ENCODE data around the gene QPRT.
"Not testable (repeated sequence)": the region's sequence is repeated elsewhere in the genome, so short reads cannot be mapped to it uniquely, and the experiment has no call there.

QPRT gene

GRCh38 chr16:29746518-29746917 is 67.5 kb downstream of the QPRT start:
- not testable (repeated sequence) for ATAC-seq
- peak; percentile 30 for DNase-seq

Measured in stimulated activated naive CD8-positive, alpha-beta T cell treated with anti-CD3 and anti-CD28 coated beads, Interleukin-15, Interleukin-2, amounts not matched to agents 100 U/mL and 50 U/mL, for 24 hours (primary cell).